Trophoblast cell (in vitro differentiated cells and primary cell): ENCODE data around the gene HARS1.

Experiments
- DNase-seq, 2 donors: peaks; one replicate each; pipeline ENCODE4 v3.0.0-alpha.2; 2016
- H2AFZ ChIP-seq: 2 replicates; pipeline ENCODE4 v1.6.1; 2013; ENCODE audit warnings: low read length, moderate library complexity, mild to moderate bottlenecking; ENCODE audit not compliant: insufficient read depth, poor library complexity
- H2AK5ac ChIP-seq: 2 replicates; pipeline ENCODE4 v1.6.1; 2013; ENCODE audit warnings: mild to moderate bottlenecking, low read length
- H2BK120ac ChIP-seq: 2 replicates; pipeline ENCODE4 v1.6.1; 2013; ENCODE audit warnings: low read length, mild to moderate bottlenecking, moderate library complexity; ENCODE audit not compliant: insufficient read depth, poor library complexity
- H2BK12ac ChIP-seq: 2 replicates; pipeline ENCODE4 v1.6.1; 2013; ENCODE audit warnings: mild to moderate bottlenecking, low read length, moderate library complexity
- H2BK5ac ChIP-seq: 2 replicates; pipeline ENCODE4 v1.6.1; 2013; ENCODE audit warnings: low read length, low read depth, moderate library complexity, mild to moderate bottlenecking; ENCODE audit not compliant: poor library complexity
- H3K14ac ChIP-seq: 2 replicates; pipeline ENCODE4 v1.6.1; 2013; ENCODE audit warnings: mild to moderate bottlenecking, low read length
- H3K18ac ChIP-seq: 2 replicates; pipeline ENCODE4 v1.6.1; 2013; ENCODE audit warnings: mild to moderate bottlenecking, low read length
- H3K23ac ChIP-seq: 2 replicates; pipeline ENCODE4 v1.6.1; 2013; ENCODE audit warnings: low read length
- H3K27ac ChIP-seq: 2 replicates; pipeline ENCODE4 v1.5.1; 2013; ENCODE audit warnings: low read depth, mild to moderate bottlenecking, inconsistent platforms, low read length, moderate library complexity
- H3K27me3 ChIP-seq: 2 replicates; pipeline ENCODE4 v1.6.1; 2013; ENCODE audit warnings: inconsistent platforms, mild to moderate bottlenecking, low read length, moderate library complexity; ENCODE audit not compliant: insufficient read depth
- H3K36me3 ChIP-seq, 2 experiments: 1 replicate in 1 of 2; 2 replicates in 1 of 2; pipeline ENCODE4 v1.6.1; 2013; ENCODE audit warnings: low read length in 2 of 2, mild to moderate bottlenecking in 2 of 2, moderate library complexity in 1 of 2; ENCODE audit not compliant: insufficient read depth in 2 of 2, control insufficient read depth in 1 of 2
- H3K4ac ChIP-seq: 2 replicates; pipeline ENCODE4 v1.6.1; 2013; ENCODE audit warnings: low read depth, mild to moderate bottlenecking, low read length, moderate library complexity
- H3K4me1 ChIP-seq, 2 experiments: 1 replicate in 1 of 2; 2 replicates in 1 of 2; pipeline ENCODE4 v1.6.1; 2013; ENCODE audit warnings: low read length in 2 of 2, mild to moderate bottlenecking in 2 of 2, moderate library complexity in 1 of 2; ENCODE audit not compliant: insufficient read depth in 2 of 2, control insufficient read depth in 1 of 2
- H3K4me2 ChIP-seq: 2 replicates; pipeline ENCODE4 v1.6.1; 2013; ENCODE audit warnings: inconsistent platforms, mild to moderate bottlenecking, low read length, moderate library complexity
- H3K4me3 ChIP-seq: 2 replicates; pipeline ENCODE4 v1.5.1; 2013; ENCODE audit warnings: mild to moderate bottlenecking, low read depth, low read length, inconsistent platforms
- H3K79me1 ChIP-seq: one replicate; pipeline ENCODE4 v1.6.1; 2013; ENCODE audit warnings: low read length
- H3K79me2 ChIP-seq: 2 replicates; pipeline ENCODE4 v1.6.1; 2013; ENCODE audit warnings: low read length, mild to moderate bottlenecking; ENCODE audit not compliant: control insufficient read depth, insufficient read depth, poor library complexity
- H3K9ac ChIP-seq: 2 replicates; pipeline ENCODE4 v1.6.1; 2013; ENCODE audit warnings: mild to moderate bottlenecking, low read length
- H3K9me3 ChIP-seq: 2 replicates; pipeline ENCODE4 v1.6.1; 2013; ENCODE audit warnings: low read depth, mild to moderate bottlenecking, control low read depth, inconsistent platforms, low read length; ENCODE audit not compliant: insufficient read depth
- H4K12ac ChIP-seq: 2 replicates; pipeline ENCODE4 v1.6.1; 2013; ENCODE audit warnings: low read depth, mild to moderate bottlenecking, low read length, moderate library complexity
- H4K8ac ChIP-seq: 2 replicates; pipeline ENCODE4 v1.6.1; 2013; ENCODE audit warnings: low read depth, mild to moderate bottlenecking, low read length, moderate library complexity
- H4K91ac ChIP-seq: one replicate; pipeline ENCODE4 v1.6.1; 2013; ENCODE audit warnings: low read depth, mild to moderate bottlenecking, low read length, moderate library complexity
- WGBS: extraction: QIAGEN DNeasy Blood & Tissue Kit; methylation state at CpG from one replicate; pipeline ENCODE4 v1.1.7; 2013; ENCODE audit warnings: missing lambda C conversion rate; ENCODE audit not compliant: insufficient read length, insufficient coverage; ENCODE audit errors: extremely low coverage; 5-methylcytosine and 5-hydroxymethylcytosine counted together

Gene HARS1

DNA sequence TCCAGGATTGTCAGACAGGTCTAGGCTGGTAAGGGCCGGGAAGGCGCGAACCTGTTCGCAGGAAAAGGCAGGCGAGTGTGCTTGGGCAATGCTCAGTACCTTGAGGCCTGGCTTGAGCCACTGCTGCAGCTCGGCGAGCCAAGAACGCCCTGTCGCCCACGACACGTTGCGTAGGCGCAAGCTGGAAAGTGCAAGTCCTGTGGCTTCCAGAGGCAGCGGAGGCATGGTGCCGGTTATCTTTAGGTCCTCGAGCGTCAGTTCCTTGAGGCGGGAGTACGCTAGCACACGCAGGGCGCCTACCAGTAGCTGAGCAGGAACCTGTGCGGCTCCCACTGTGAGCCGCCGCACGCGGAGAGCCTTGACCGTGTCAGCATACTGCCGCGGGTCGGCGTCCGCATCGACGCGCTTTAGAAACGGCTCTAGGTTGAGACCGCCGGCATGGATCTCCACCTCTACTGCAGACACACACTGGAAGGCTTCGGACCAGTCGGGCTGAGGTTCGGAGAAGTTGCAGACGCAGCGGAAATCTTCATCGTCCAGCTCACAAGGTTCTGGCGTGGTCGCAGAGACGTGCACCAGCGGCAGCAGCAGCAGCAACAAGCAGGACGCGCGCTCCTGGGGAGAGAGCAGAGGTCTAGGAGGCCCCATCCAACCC is 58.7 kb downstream of the HARS1 start:
- Histone ChIP-seq H4K91ac (no peak overlapping the region), H3K79me1 (no peaks in the 10 kb centered on the region), H3K14ac (no peak overlapping the region), H4K8ac (no peak overlapping the region), H3K9me3 (peaks cover 21% of the 10 kb centered on the region), H3K27ac (no peak overlapping the region), H2BK120ac (no peak overlapping the region), H3K79me2 (no peaks in the 10 kb centered on the region), H2AK5ac (no peak overlapping the region), H3K4ac (no peak overlapping the region), H3K4me3 (no peak overlapping the region), H2BK12ac (no peak overlapping the region), H3K36me3 (peaks cover 0 to 2% of the 10 kb centered on the region in 2 experiments), H2AFZ (no peak overlapping the region), H3K23ac (no peak overlapping the region), H2BK5ac (no peak overlapping the region), H4K12ac (no peak overlapping the region), H3K9ac (no peak overlapping the region), H3K18ac (no peak overlapping the region), H3K27me3 (no peaks in the 10 kb centered on the region), H3K4me2 (no peak overlapping the region), H3K4me1 (no peaks in the 10 kb centered on the region)
- no CpG with 5 or more reads among the region's 51 CpGs for WGBS
- DNase-seq = peak; percentile 53 to 65

DNA sequence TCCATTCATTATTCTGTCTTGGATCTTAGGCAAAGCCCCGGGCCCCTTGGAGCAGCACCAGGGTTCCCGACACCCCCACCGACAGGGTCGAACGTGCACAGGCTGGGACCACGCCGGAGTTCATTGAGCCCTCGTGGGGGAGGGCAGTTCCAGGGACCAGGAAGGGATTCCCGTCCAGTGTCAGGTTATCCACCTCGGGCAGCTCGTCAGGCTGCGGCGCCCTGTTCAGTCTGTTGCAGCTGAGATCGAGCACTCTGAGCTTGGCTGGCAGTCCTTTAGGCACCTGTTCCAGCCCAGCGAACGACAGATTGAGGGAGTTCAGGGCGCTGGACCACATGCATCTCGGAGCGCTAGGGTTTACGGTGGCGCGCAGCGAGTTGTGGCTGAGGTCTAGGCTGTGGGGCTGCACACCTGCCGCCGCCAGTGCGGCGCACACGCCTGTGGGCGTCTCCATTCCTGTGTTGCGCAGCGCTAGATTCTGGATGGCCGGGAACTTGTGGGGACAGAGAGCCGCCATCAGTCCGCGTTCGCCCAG is 59.3 kb downstream of the HARS1 start:
- Histone ChIP-seq H3K36me3 (peaks cover 0 to 2% of the 10 kb centered on the region in 2 experiments), H2BK5ac (no peak overlapping the region), H3K14ac (no peak overlapping the region), H3K4me3 (no peak overlapping the region), H3K9me3 (peaks cover 21% of the 10 kb centered on the region), H3K9ac (no peak overlapping the region), H2AK5ac (no peak overlapping the region), H2BK12ac (no peak overlapping the region), H3K4me1 (no peaks in the 10 kb centered on the region), H3K79me2 (no peaks in the 10 kb centered on the region), H4K8ac (no peak overlapping the region), H3K4ac (no peak overlapping the region), H4K91ac (no peak overlapping the region), H3K27ac (no peak overlapping the region), H2BK120ac (no peak overlapping the region), H3K23ac (no peak overlapping the region), H4K12ac (no peak overlapping the region), H3K4me2 (no peak overlapping the region), H3K27me3 (no peaks in the 10 kb centered on the region), H3K79me1 (no peaks in the 10 kb centered on the region), H3K18ac (no peak overlapping the region), H2AFZ (no peak overlapping the region)
- no CpG with 5 or more reads among the region's 36 CpGs for WGBS
- DNase-seq = peak; percentile 35 to 60

- H3K27ac ChIP-seq = no peak overlapping the region
- H4K12ac ChIP-seq = no peak overlapping the region
- H3K4me3 ChIP-seq = no peak overlapping the region
- no peaks in the 10 kb centered on the region for H3K4me1 ChIP-seq
- no peak overlapping the region for H3K23ac ChIP-seq
- no peaks in the 10 kb centered on the region for H3K27me3 ChIP-seq
- peak in 1 of 2 donors; percentile 25 for DNase-seq
- H3K4ac ChIP-seq = no peak overlapping the region
- no peak overlapping the region for H3K4me2 ChIP-seq
- H3K36me3 ChIP-seq = peaks cover 0 to 2% of the 10 kb centered on the region in 2 experiments
- no peak overlapping the region for H3K18ac ChIP-seq
- H2BK5ac ChIP-seq = no peak overlapping the region
- no peak overlapping the region for H2BK12ac ChIP-seq
- H4K8ac ChIP-seq = no peak overlapping the region
- no peak overlapping the region for H2BK120ac ChIP-seq
- H3K9me3 ChIP-seq = peaks cover 21% of the 10 kb centered on the region
- no peak overlapping the region for H3K14ac ChIP-seq
- no peak overlapping the region for H2AFZ ChIP-seq
- H3K9ac ChIP-seq = no peak overlapping the region
- no peaks in the 10 kb centered on the region for H3K79me2 ChIP-seq
- H2AK5ac ChIP-seq = no peak overlapping the region
- WGBS = no CpG with 5 or more reads among the region's 4 CpGs
- no peak overlapping the region for H4K91ac ChIP-seq
- no peaks in the 10 kb centered on the region for H3K79me1 ChIP-seq
Observed at GRCh38 chr5:140631036-140631417, 60.1 kb downstream of the HARS1 start.

DNA sequence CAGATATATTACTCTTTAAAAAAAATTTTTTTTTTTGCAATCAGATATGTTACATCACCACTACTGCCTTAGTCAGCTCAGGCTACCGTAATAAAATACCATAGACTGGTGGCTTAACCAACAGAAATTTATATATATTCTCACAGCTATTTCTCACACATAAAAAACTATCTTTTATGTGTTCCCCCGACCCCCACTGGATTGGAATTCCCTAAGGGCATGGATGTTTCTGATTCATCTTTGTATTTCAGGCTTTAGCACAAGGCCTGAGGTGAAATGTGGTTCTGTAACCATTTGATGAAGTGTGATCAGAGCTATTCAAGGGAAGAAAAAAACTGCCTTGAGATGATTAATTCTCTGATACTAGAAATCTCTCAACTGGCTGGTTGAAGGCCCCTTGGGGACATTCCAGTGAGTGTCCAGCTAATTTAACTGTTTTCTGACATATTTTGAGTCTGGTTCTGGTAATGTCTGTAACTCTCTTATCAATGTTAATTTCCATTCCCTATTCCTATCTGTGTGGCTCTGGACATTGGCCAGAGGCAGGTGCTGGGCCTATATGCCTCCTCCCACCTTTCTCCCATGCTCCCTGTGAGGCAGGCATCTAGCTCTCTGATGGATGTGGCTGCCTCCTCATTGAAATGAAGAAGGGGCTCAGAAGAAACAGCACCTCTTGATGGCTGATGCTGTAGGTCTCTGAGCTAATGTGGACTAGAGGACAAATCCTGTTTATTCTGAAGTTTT is 60.7 kb downstream of the HARS1 start:
- no peak overlapping the region for H3K14ac ChIP-seq
- H4K12ac ChIP-seq = no peak overlapping the region
- no peak overlapping the region for H2BK12ac ChIP-seq
- no peak overlapping the region for H3K4me3 ChIP-seq
- H3K9ac ChIP-seq = no peak overlapping the region
- H3K4ac ChIP-seq = no peak overlapping the region
- H3K79me1 ChIP-seq = no peaks in the 10 kb centered on the region
- no peak overlapping the region for H2BK5ac ChIP-seq
- H2AK5ac ChIP-seq = no peak overlapping the region
- DNase-seq = peak in 1 of 2 donors; percentile 17
- no peak overlapping the region for H2AFZ ChIP-seq
- peaks cover 0 to 2% of the 10 kb centered on the region in 2 experiments for H3K36me3 ChIP-seq
- no peak overlapping the region for H3K27ac ChIP-seq
- no peaks in the 10 kb centered on the region for H3K79me2 ChIP-seq
- H3K23ac ChIP-seq = no peak overlapping the region
- no peak overlapping the region for H2BK120ac ChIP-seq
- no peak overlapping the region for H3K4me2 ChIP-seq
- H3K4me1 ChIP-seq = no peaks in the 10 kb centered on the region
- no CpG with 5 or more reads among the region's 2 CpGs for WGBS
- H3K18ac ChIP-seq = no peak overlapping the region
- H4K8ac ChIP-seq = no peak overlapping the region
- no peaks in the 10 kb centered on the region for H3K27me3 ChIP-seq
- H4K91ac ChIP-seq = no peak overlapping the region
- peaks cover 24% of the 10 kb centered on the region for H3K9me3 ChIP-seq
